Naive B cell (primary cell): ENCODE data around the gene CFAP73. TPM values are rescaled to one million over a fixed set of nuclear protein-coding genes. Genes with fewer than 3 reads are reported as not detected.
A peak's percentile ranks its signal among the peaks of the same experiment; 100 is the strongest.

Experiments
- ATAC-seq, 2 donors: fragments of 150-1000 bp; cut with Tn5 transposase; 2 replicates each; pipeline ENCODE4 v1.10.0; 2021; ENCODE audit warnings: low read depth in 2 of 2, mild to moderate bottlenecking in 2 of 2, moderate library complexity in 2 of 2
- DNase-seq: peaks from one replicate; pipeline ENCODE4 v3.0.0; 2022
- H3K27ac Mint-ChIP-seq, 6 donors: one replicate each; pipeline ENCODE4 v1.8.0; 2020 to 2022; ENCODE audit warnings: mild to moderate bottlenecking in 6 of 6, mixed read lengths in 6 of 6, moderate library complexity in 5 of 6, inconsistent platforms in 2 of 6
- H3K27me3 Mint-ChIP-seq, 3 donors: one replicate each; pipeline ENCODE4 v1.8.0; 2021 to 2022; ENCODE audit warnings: mixed read lengths in 3 of 3, mild to moderate bottlenecking in 1 of 3
- H3K36me3 Mint-ChIP-seq, 2 donors: one replicate each; pipeline ENCODE4 v1.8.0; 2020 to 2022; ENCODE audit warnings: mixed read lengths in 2 of 2, inconsistent platforms in 1 of 2, mild to moderate bottlenecking in 1 of 2
- H3K4me1 Mint-ChIP-seq, 3 donors: one replicate each; pipeline ENCODE4 v1.8.0; 2020 to 2022; ENCODE audit warnings: mixed read lengths in 3 of 3, inconsistent platforms in 1 of 3, mild to moderate bottlenecking in 1 of 3, moderate library complexity in 1 of 3
- H3K4me3 Mint-ChIP-seq, 8 donors: one replicate each; pipeline ENCODE4 v1.8.0; 2020 to 2022; ENCODE audit warnings: mild to moderate bottlenecking in 8 of 8, mixed read lengths in 8 of 8, moderate library complexity in 8 of 8, inconsistent platforms in 2 of 8
- H3K9me3 Mint-ChIP-seq, 7 donors: one replicate each; pipeline ENCODE4 v1.8.0; 2020 to 2022; ENCODE audit warnings: mixed read lengths in 7 of 7, mild to moderate bottlenecking in 5 of 7, inconsistent platforms in 2 of 7, moderate library complexity in 1 of 7
- polyA plus RNA-seq, 6 donors: library from polyadenylated mRNA; unstranded; fragments of 300-500 nt; fragmentation: Illumina TruSeq; gene quantifications; one replicate each; pipeline ENCODE4 v1.2.3, GENCODE V29; 2021; ENCODE audit warnings: low read depth in 6 of 6

The CFAP73 gene
- polyA plus RNA-seq, 6 donors from 2014 or later, result 1.2 TPM; not detected in 5

- DNase-seq (no peak), ATAC-seq (no peak)
- H3K4me3 Mint-ChIP-seq, result peak overlapping the region in 6 of 8 donors; percentile 9 to 62 (median 42)
- peaks cover 28 to 33% (median 32%) of the 10 kb centered on the region in 3 donors for H3K4me1 Mint-ChIP-seq
- no peaks in the 10 kb centered on the region for H3K9me3 Mint-ChIP-seq
- peak overlapping the region; percentile 19 to 89 (median 84) for H3K27ac Mint-ChIP-seq
- peaks cover 0 to 1% (median 0%) of the 10 kb centered on the region in 3 donors for H3K27me3 Mint-ChIP-seq
- no peaks in the 10 kb centered on the region for H3K36me3 Mint-ChIP-seq
Measured at GRCh38 chr12:113129664-113130456, 19.7 kb upstream of the CFAP73 start.

GRCh38 chr12:113130457-113131135 is 18.9 kb upstream of the CFAP73 start:
- peak overlapping the region in 5 of 6 donors; percentile 5 to 96 (median 63) for H3K27ac Mint-ChIP-seq
- H3K27me3 Mint-ChIP-seq, result peaks cover 0 to 7% (median 0%) of the 10 kb centered on the region in 3 donors
- H3K36me3 Mint-ChIP-seq, result no peaks in the 10 kb centered on the region
- peak overlapping the region in 6 of 8 donors; percentile 9 to 80 (median 54) for H3K4me3 Mint-ChIP-seq
- peaks cover 29 to 39% (median 37%) of the 10 kb centered on the region in 3 donors for H3K4me1 Mint-ChIP-seq
- DNase-seq (peak; percentile 57), ATAC-seq (peak; percentile 85 to 88)
- H3K9me3 Mint-ChIP-seq, result no peaks in the 10 kb centered on the region

GRCh38 chr12:113131556-113131955 is 18.0 kb upstream of the CFAP73 start:
- no peaks in the 10 kb centered on the region for H3K9me3 Mint-ChIP-seq
- peaks cover 37 to 48% (median 45%) of the 10 kb centered on the region in 3 donors for H3K4me1 Mint-ChIP-seq
- H3K36me3 Mint-ChIP-seq, result no peaks in the 10 kb centered on the region
- peak overlapping the region in 2 of 6 donors; percentile 24 to 63 for H3K27ac Mint-ChIP-seq
- DNase-seq (no peak), ATAC-seq (no peak)
- H3K27me3 Mint-ChIP-seq, result peaks cover 0 to 14% (median 0%) of the 10 kb centered on the region in 3 donors
- peak overlapping the region in 1 of 8 donors; percentile 70 for H3K4me3 Mint-ChIP-seq

GRCh38 chr12:113133036-113133435 is 16.5 kb upstream of the CFAP73 start:
- no peak overlapping the region for H3K27ac Mint-ChIP-seq
- ATAC-seq (no peak), DNase-seq (no peak)
- peaks cover 41 to 48% (median 45%) of the 10 kb centered on the region in 3 donors for H3K4me1 Mint-ChIP-seq
- H3K36me3 Mint-ChIP-seq, result no peaks in the 10 kb centered on the region
- H3K9me3 Mint-ChIP-seq, result no peaks in the 10 kb centered on the region
- H3K4me3 Mint-ChIP-seq, result peak overlapping the region in 1 of 8 donors; percentile 29
- peaks cover 0 to 14% (median 0%) of the 10 kb centered on the region in 3 donors for H3K27me3 Mint-ChIP-seq

- Mint-ChIP-seq H3K4me1 (peaks cover 39 to 43% (median 41%) of the 10 kb centered on the region in 3 donors), H3K36me3 (no peaks in the 10 kb centered on the region), H3K4me3 (peak overlapping the region in 4 of 8 donors; percentile 19 to 47 (median 31)), H3K9me3 (no peaks in the 10 kb centered on the region), H3K27me3 (peaks cover 0 to 14% (median 0%) of the 10 kb centered on the region in 3 donors), H3K27ac (no peak overlapping the region)
- DNase-seq (no peak), ATAC-seq (no peak)
Measured at GRCh38 chr12:113133666-113134065, 15.9 kb upstream of the CFAP73 start.

- Mint-ChIP-seq H3K4me3 (peak overlapping the region in 4 of 8 donors; percentile 15 to 47 (median 28)), H3K36me3 (no peaks in the 10 kb centered on the region), H3K4me1 (peaks cover 35 to 41% (median 40%) of the 10 kb centered on the region in 3 donors), H3K27ac (no peak overlapping the region), H3K27me3 (peaks cover 0 to 14% (median 0%) of the 10 kb centered on the region in 3 donors), H3K9me3 (no peaks in the 10 kb centered on the region)
- no peak for ATAC-seq
- no peak for DNase-seq
Measured at GRCh38 chr12:113134071-113134470, 15.5 kb upstream of the CFAP73 start.

- Mint-ChIP-seq H3K27me3 (peaks cover 0 to 14% (median 0%) of the 10 kb centered on the region in 3 donors), H3K27ac (no peak overlapping the region), H3K4me1 (peaks cover 31 to 37% (median 36%) of the 10 kb centered on the region in 3 donors), H3K36me3 (no peaks in the 10 kb centered on the region), H3K9me3 (no peaks in the 10 kb centered on the region), H3K4me3 (peak overlapping the region; percentile 10 to 83 (median 52))
- DNase-seq (no peak), ATAC-seq (no peak)
Measured at GRCh38 chr12:113134521-113134951, 15.0 kb upstream of the CFAP73 start.

GRCh38 chr12:113135178-113136127 is 14.1 kb upstream of the CFAP73 start, which contains the start of gene RASAL1:
Gene RASAL1, minus strand, starts transcription at chr12:113135761. Its CDS starts 299 bp downstream, at chr12:113135462.
- H3K4me3 Mint-ChIP-seq, result peak within 1 kb of the TSS; percentile 58 to 92 (median 83)
- DNase-seq (peak; percentile 71), ATAC-seq (peak; percentile 83 to 87)
- no peaks in the 10 kb centered on the region for H3K36me3 Mint-ChIP-seq
- peak within 1 kb of the TSS; percentile 73 to 97 (median 90) for H3K27ac Mint-ChIP-seq
- H3K4me1 Mint-ChIP-seq, result peaks cover 23 to 28% (median 27%) of the 10 kb centered on the region in 3 donors
- H3K9me3 Mint-ChIP-seq, result no peaks in the 10 kb centered on the region
- peaks cover 0 to 14% (median 0%) of the 10 kb centered on the region in 3 donors for H3K27me3 Mint-ChIP-seq

- ATAC-seq (peak; percentile 80 to 82), DNase-seq (peak; percentile 62)
- H3K9me3 Mint-ChIP-seq, result no peaks in the 10 kb centered on the region
- H3K4me3 Mint-ChIP-seq, result peak overlapping the region; percentile 58 to 92 (median 83)
- H3K27ac Mint-ChIP-seq, result peak overlapping the region; percentile 73 to 97 (median 90)
- H3K27me3 Mint-ChIP-seq, result peaks cover 0 to 14% (median 0%) of the 10 kb centered on the region in 3 donors
- peaks cover 16 to 21% (median 21%) of the 10 kb centered on the region in 3 donors for H3K4me1 Mint-ChIP-seq
- H3K36me3 Mint-ChIP-seq, result no peaks in the 10 kb centered on the region
Measured at GRCh38 chr12:113136128-113136989, 13.2 kb upstream of the CFAP73 start.

- no peaks in the 10 kb centered on the region for H3K36me3 Mint-ChIP-seq
- peak overlapping the region in 1 of 6 donors; percentile 85 for H3K27ac Mint-ChIP-seq
- no peak for ATAC-seq
- H3K4me3 Mint-ChIP-seq, result peak overlapping the region in 6 of 8 donors; percentile 42 to 92 (median 68)
- H3K9me3 Mint-ChIP-seq, result no peaks in the 10 kb centered on the region
- H3K4me1 Mint-ChIP-seq, result peaks cover 14 to 24% (median 23%) of the 10 kb centered on the region in 3 donors
- DNase-seq, result no peak
- peaks cover 0 to 14% (median 0%) of the 10 kb centered on the region in 3 donors for H3K27me3 Mint-ChIP-seq
Measured at GRCh38 chr12:113136990-113137511, 12.5 kb upstream of the CFAP73 start.

- DNase-seq (no peak), ATAC-seq (no peak)
- Mint-ChIP-seq H3K9me3 (no peaks in the 10 kb centered on the region), H3K36me3 (no peaks in the 10 kb centered on the region), H3K27me3 (peaks cover 0 to 14% (median 0%) of the 10 kb centered on the region in 3 donors), H3K4me3 (no peak overlapping the region), H3K27ac (peak overlapping the region in 1 of 6 donors; percentile 41), H3K4me1 (peaks cover 22 to 34% (median 29%) of the 10 kb centered on the region in 3 donors)
Measured at GRCh38 chr12:113137861-113138783, 11.4 kb upstream of the CFAP73 start.
